Left ventricle myocardium superior (tissue), 1 donor: ENCODE measurements around the gene MAP3K12. TPM values are rescaled to one million over a fixed set of nuclear protein-coding genes. Genes with fewer than 3 reads are reported as not detected.
A peak's percentile ranks its signal among the peaks of the same experiment; 100 is the strongest.
"Not testable (repeated sequence)": the region's sequence is repeated elsewhere in the genome, so short reads cannot be mapped to it uniquely, and the experiment has no call there.

ENCODE experiments used
- ATAC-seq: fragments of 200-7000 bp; cut with Tn5 transposase; one replicate; pipeline ENCODE4 v1.9.1; 2020; ENCODE audit warnings: mild to moderate bottlenecking, moderate library complexity
- DNase-seq: peaks from one replicate; pipeline ENCODE4 v3.0.0-alpha.2; 2020
- intact Hi-C: fragments of 100-400 bp; cut with micrococcal nuclease; formaldehyde crosslinking; loops from one replicate; pipeline ENCODE4 v1.11.0; 2022
- total RNA-seq: library from RNA; stranded (reverse); fragmentation: NEBNext Ultra II Directional; extraction: Animal tissue kit (Norgen Biotek cat#: 25700); gene quantifications from one replicate; pipeline ENCODE4 v1.2.1, GENCODE V29; 2021
- donor health status: DM: no; HTN: yes; CAD: no; lungs with severe emphysema.

MAP3K12 gene
- total RNA-seq, 1 donor from 2014 or later: 4.2 TPM

DNA sequence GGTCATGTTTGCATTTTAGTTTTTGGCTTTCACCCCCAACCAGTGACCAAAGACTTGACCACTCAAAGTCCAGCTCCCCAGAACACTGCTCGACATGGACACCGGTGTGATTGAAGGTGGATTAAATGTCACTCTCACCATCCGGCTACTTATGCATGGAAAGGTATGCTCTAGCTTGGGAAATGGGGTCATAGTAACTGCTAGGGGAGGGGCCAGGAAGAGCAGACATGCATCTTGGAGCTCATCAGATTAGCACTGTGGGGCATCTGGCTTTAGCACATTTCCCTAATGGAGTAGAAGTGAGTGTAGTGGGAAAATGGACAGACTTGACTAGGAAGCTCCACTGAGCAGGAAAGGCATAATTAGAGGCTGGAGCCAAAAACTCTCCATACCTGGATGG, 44.6 kb downstream of the MAP3K12 start:
- ATAC-seq (no peak), DNase-seq (no peak)
- intact Hi-C loops: no loop called here

DNA sequence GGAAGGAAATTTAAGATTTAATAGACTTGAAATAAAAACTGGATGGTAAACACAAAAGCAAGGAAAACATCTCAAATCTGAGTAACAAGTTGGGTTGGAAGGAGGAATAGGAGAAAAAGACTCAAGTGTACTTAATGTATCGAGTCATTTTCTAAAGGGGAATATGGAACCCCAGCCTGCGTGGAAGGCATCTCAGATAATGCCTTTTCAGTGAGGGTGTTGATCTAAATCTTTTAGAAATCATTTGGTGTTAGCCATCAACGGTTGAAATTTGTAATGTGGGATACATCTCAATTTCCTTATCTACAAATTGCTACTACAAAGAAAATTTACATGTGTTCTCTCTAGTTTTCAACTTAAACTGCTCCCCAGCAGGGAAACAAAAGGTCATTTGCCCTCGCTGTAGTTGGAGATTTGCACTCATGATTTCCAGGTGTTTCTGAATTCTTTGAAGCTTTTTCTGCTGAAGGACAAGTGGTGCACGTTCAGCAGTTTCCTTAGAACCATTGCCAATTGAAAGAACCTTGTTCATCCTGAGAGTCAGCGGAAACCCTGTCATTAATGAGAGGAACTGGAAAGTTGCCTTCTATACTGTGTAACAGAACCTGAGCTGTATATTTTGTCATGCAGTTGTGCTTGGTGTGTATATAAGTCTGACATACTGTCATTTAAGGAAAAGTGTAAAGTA, 45.2 kb downstream of the MAP3K12 start:
- DNase-seq (no peak), ATAC-seq (no peak)
- intact Hi-C loops: no loop called here

DNA sequence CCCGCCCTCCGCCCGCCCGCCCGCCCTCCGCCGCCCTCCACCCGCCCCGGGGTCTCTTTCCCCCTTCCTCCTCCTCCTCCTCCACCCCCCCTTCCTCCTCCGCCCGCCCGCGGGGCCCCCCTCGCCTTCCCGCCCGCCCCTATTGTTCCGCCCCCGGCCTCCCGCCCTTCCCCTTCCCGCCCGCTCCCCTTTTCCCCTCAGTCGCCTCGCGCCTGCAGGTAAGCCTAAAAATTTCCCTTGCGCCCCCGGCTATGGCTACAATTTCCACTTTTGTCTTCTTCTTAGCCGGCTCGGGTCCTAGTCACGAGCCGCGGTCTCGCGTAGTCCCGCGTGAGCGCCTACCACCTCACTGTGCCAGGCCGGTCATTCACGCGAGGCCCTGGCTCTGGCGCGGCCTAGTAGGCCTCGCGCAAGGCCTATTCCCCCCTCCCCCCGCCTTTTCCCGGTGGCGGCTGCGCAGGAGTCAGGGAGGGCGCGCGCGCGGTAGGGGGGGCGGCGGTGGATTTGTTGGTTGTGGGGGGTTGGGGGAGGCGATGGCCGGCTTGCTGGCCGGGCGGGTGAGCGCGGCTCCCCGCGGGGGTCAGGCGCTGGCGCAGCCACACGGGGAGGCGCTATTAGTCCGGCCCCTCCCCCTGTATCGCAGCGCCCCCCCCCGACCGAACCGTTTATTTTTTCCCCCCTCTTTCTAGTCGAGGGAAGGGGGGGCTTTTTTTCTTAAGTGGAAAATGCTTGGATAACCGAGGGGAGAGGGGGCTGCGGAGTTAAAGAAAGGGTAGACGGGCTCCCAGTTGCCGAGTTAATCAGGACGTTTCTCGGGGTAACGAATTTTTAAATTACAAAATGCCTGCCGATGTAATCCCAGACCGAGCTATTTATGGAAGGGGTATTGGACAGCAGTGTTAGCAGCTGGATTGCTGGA, 46.8 kb downstream of the MAP3K12 start:
- peak; percentile 93 for DNase-seq
- ATAC-seq: peak; percentile 83
- intact Hi-C loops: no loop called here

DNA sequence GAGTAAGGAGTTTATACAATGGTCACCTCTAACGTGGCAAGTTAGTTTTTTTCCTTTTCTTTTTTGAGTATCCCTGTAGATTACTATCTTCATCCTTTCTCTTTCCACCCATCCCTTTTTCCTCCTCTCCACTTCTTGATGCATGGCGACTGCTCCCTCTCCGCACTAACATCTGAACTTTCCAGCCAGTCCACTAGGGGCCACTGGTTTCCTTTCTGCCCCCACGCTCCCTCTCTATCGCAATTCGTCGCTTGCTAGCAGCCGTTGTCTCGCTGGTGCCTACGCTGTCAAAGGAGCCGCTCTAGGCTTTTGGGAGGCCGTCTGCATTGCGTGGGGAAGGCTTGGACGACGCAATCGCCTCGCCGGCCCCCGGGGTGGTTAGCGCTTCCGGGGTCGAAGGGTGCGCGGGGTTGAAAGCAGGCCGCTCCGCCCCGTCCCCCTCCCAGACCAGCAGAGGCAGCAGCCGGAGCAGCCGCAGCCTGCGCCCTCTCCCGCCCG, 47.5 kb downstream of the MAP3K12 start, which contains the start of gene PCBP2:
Gene PCBP2 (plus strand): TSS at position 442 of the 498 bp plus-strand sequence. CDS start 2,699 bp downstream, outside the sequence.
- ATAC-seq (peak; percentile 96), DNase-seq (peak; percentile 98)
- intact Hi-C loops: no loop called here

DNA sequence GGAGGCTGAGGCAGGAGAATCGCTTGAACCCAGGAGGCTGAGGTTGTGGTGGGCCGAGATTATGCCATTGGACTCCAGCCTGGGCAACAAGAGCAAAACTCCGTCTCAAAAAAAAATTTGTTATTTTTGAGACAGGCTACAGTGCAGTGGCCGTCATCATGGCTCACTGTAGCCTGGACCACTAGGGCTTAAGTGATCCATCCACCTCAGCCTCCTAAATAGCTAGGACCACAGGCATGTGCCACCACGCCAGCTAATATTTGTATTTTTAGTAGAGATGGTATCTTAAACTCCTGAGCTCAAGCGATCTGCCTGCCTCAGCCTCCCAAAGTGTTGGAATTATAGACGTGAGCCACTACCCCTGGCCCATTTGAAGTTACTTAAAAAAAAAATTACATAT, 48.3 kb downstream of the MAP3K12 start:
- no peak for ATAC-seq
- intact Hi-C loops: no loop called here
- no peak for DNase-seq

DNA sequence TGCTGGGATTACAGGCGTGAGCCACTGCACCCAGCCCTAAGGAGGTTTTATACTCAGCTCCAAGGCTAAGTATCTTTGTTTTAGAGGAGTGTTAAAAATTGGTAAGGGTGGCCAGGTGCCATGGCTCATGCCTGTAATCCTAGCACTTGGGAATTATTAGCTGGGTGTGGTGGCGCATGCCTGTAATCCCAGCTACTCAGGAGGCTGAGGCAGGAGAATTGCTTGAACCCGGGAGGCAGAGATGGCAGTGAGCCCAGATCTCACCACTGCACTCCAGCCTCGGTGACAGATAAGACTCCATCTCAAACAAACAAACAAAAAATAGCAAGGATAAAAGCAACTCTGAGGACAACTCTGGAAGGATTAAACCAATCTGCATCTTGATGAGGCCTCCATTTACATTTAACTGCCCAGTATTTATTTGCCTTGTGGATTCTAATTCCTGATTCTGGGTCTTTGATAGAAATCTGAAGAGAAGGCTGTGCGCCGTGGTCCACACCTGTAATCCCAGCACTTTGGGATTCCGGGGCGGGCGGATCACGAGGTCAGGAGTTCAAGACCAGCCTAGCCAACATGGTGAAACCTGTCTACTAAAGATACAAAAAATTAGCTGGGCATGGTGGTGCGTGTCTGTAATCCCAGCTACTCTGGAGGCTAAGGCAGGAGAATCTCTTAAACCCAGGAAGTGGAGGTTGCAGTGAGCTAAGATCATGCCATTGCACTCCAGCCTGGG, 54.5 kb downstream of the MAP3K12 start:
- intact Hi-C loops, DNase-seq, ATAC-seq: not testable (repeated sequence)

DNA sequence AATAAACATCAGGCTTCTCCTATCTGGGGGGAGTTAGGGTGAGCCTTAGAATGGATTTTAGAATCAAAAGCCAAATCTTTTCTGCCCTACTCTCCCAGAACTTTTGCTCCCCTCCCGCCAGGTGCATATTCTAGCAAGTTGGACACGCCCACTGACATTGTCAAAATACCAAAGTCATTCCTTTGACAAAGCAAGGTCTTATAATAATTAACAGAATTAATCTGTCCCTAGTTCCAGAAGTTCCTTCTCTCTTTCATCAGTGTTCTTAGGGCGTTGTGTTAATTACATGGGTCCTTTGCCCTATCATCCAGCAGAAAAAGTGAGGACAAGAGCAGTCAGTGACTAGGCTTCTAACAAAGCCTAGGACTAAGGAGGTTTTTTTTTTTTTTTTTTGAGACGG, 55.3 kb downstream of the MAP3K12 start:
- intact Hi-C loops: no loop called here
- DNase-seq (no peak), ATAC-seq (no peak)

DNA sequence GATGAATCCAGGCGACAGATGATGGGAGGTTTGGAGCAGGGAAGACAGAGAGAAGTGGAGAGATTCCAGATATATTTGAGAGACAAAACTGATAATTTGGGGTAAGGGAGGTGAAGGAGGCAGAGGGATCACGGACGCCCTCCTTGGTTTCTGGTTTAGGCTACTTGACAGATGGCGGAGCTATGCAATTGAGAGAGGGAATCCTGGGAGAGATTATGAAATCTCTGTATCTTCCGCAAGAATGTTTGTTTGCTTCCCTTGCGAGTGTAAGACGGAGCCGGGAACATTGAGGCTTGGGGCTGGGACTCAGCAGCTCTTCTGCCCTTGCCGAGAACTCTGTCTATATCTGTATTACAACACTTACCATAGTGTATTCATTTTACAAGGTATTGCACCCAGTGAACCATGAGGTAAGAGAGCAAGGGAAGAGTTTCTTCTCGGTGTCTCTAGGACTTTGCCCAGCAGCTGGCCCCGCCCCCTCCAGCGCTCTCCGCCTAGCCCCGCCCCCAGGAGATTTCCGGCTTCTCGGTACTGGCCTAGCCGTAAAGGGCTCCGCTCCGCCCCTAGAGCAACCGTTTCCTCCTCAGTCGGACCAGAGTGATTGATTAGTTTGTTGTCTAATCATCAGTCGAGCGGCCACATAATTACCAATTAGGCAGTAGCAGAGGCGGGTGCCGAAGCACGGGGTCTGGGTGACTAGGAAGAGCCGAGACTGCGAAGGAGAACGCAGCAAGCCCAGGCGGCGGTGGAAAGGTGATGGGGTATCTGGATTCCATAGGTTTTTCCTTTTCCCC, 58.0 kb downstream of the MAP3K12 start, which contains the start of gene PRR13:
Gene PRR13 (plus strand): TSS at position 695 of the 794 bp plus-strand sequence. CDS start 981 bp downstream, outside the sequence.
- peak; percentile 98 for ATAC-seq
- intact Hi-C loops: no loop called here
- peak; percentile 99 for DNase-seq

DNA sequence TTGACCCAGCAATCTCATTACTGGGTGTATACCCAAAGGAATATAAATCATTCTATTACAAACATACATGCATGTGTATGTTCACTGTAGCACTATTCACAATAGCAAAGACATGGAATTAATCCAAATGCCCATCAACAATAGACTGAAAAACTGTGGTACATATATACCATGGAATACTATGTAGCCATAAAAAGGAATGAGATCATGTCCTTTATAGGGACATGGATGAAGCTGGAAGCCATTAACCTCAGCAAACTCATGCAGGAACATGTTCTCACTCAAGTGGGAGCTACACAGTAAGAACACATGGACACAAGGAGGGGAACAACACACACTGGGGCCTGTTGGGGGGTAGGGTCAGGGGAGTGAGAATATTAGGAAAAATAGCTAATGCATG, 59.7 kb downstream of the MAP3K12 start:
- intact Hi-C loops, ATAC-seq, DNase-seq: not testable (repeated sequence)

DNA sequence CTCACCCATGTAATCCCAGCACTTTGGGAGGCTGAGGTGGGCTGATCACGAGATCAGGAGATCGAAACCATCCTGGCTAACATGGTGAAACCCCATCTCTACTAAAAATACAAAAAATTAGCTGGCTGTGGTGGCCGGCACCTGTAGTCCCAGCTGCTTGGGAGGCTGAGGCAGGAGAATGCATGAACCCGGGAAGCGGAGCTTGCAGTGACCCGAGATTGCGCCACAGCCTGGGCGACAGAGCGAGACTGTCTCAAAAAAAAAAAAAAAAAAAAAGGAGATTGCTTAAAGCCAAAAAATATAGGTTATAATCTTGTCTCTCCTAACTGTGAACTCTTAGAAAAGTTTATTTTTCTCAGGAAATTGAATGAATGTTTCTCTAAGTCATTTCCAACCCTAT, 63.9 kb downstream of the MAP3K12 start:
- DNase-seq, ATAC-seq, intact Hi-C loops: not testable (repeated sequence)

DNA sequence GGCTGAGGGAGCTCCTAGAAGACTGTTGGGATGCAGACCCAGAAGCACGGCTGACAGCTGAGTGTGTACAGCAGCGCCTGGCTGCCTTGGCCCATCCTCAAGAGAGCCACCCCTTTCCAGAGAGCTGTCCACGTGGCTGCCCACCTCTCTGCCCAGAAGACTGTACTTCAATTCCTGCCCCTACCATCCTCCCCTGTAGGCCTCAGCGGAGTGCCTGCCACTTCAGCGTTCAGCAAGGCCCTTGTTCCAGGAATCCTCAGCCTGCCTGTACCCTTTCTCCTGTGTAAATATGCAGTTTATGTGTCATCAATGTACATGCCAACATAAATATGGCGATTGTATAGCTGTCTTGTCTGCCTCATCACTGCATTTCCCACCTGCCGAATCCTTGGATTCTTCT, 68.1 kb downstream of the MAP3K12 start:
- no peak for DNase-seq
- ATAC-seq: no peak
- intact Hi-C loops: no loop called here

DNA sequence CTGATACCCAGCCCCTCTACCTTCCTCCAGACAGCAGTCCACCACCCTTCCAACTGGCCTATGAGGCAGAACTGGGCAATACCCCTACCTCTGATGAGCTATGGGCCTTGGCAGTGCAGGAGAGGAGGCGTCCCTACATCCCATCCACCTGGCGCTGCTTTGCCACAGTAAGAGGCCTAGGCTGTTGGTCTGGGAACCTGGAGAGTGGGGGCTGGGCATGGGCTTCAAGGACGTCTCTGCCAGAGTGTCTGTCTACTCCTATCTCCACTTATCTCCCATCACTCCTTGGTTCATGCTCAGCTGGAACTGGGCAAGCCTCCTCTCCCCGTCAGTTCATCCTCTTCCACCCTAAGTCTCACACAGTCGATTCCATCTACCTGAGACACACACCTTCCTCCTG, 69.1 kb downstream of the MAP3K12 start:
- DNase-seq (no peak), ATAC-seq (no peak)
- intact Hi-C loops: no loop called here

Other genes with a start within 250 kb of the MAP3K12 start
- 0.17 TPM for gene ESPL1, start 231.2 kb downstream of the MAP3K12 start, total RNA-seq
- gene PFDN5, start 203.9 kb downstream of the MAP3K12 start, total RNA-seq: 374 TPM
- gene MYG1, start 199.8 kb downstream of the MAP3K12 start, total RNA-seq: 42.5 TPM
- gene AAAS, start 177.8 kb downstream of the MAP3K12 start, total RNA-seq: 39.4 TPM
- not detected for gene SP7, start 163.1 kb downstream of the MAP3K12 start, total RNA-seq
- gene SP1, start 119.3 kb downstream of the MAP3K12 start, total RNA-seq: 30.1 TPM
- not detected for gene AMHR2, start 75.6 kb downstream of the MAP3K12 start, total RNA-seq
- gene PRR13, start 57.7 kb downstream of the MAP3K12 start, total RNA-seq: 56.1 TPM
- 557 TPM for gene PCBP2, start 47.4 kb downstream of the MAP3K12 start, total RNA-seq
- 10.1 TPM for gene TARBP2, start 1.8 kb upstream of the MAP3K12 start, total RNA-seq
- gene NPFF, start 8.0 kb upstream of the MAP3K12 start, total RNA-seq: not detected
- gene ATF7, start 126.9 kb upstream of the MAP3K12 start, total RNA-seq: 37.7 TPM
- gene ATP5MC2, start 176.6 kb upstream of the MAP3K12 start, total RNA-seq: 623 TPM
- gene CALCOCO1, start 228.0 kb upstream of the MAP3K12 start, total RNA-seq: 210 TPM